Measurements from ENCODE around the gene NDUFAF2.

DNA sequence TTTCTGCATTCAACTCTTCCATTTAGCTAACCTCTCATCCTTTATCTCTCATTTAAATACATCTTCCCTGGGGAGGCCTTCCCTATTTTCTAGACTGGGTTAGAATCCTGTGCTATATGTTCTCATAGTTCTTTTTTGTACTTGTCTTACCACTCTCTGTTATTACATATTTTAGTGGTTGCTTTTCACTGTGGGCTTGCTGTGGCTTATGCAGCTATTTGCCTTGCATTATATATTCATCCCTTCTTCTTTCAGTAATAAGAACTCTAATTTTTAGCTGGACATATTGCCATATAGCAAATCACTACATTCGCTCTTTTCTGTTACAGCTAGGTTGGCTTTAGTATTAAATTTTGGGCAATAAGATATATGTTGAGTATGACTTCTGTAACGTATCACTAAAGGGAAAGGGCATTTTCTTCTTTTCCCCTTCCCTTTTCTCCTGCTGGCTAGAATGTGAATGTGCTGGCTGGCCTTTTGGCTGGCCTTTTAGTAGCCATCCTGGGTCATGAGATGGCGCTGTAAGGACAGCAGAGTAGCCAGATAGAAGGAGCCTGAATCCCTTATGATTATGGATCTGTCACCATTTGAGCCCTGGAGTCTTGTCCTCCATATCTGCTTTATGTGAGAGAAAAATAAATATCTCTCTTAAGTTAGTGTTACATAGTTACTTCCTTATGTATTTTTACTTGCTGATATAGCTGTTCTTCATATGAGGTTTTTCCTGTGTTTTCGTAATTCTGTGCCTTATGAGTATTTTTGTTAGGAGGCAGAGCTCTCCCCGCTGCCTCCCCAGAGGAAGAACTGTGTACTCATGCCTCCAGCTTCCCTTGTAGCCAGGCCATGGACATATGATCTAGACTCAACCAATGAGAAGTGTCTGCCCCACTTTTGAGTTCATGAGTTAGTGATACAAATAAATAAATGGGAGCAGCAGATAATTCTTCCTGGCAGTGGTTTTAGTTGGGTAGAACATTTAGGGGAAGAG is 65.8 kb downstream of the NDUFAF2 start:
- TF ChIP-seq, protein P1, sequence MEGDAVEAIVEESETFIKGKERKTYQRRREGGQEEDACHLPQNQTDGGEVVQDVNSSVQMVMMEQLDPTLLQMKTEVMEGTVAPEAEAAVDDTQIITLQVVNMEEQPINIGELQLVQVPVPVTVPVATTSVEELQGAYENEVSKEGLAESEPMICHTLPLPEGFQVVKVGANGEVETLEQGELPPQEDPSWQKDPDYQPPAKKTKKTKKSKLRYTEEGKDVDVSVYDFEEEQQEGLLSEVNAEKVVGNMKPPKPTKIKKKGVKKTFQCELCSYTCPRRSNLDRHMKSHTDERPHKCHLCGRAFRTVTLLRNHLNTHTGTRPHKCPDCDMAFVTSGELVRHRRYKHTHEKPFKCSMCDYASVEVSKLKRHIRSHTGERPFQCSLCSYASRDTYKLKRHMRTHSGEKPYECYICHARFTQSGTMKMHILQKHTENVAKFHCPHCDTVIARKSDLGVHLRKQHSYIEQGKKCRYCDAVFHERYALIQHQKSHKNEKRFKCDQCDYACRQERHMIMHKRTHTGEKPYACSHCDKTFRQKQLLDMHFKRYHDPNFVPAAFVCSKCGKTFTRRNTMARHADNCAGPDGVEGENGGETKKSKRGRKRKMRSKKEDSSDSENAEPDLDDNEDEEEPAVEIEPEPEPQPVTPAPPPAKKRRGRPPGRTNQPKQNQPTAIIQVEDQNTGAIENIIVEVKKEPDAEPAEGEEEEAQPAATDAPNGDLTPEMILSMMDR (IDR thresholded peaks at IDR 0.05) = no peak
- TF ChIP-seq POLR2A (IDR thresholded peaks at IDR 0.05) (no peak), POLR2AphosphoS5 (IDR thresholded peaks at IDR 0.05) (no peak)

Measured in gastroesophageal sphincter (tissue), 3 donors.